ENCODE data around the gene GREM2. TPM values are rescaled to one million over a fixed set of nuclear protein-coding genes. Genes with fewer than 3 reads are reported as not detected.

The GREM2 gene
- total RNA-seq, 2 donors from 2014 or later: 4.9 to 21.1 TPM

DNA sequence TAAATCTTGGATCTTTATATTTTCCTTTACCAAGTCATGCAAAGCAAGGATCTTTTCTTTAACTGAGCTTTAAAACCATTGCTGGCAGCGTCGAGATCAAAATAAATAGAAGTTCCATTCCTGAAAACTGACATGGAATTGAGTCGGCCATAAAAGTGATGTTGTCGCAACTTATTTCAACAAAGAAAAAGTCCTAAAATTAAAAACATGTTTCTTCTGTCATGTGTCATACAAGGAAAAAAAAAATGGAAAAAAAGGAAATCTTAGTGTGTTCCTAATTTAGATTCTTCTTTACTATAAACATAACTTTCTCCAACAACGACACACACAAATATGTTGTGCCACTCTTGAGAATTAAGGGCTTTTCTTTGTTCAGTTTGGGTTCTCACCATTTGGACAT, 34.9 kb downstream of the GREM2 start:
- DNase-seq (ENCODE audit: low spot score): no peak
- intact Hi-C loops (cut with DNase I): no loop called here

GRCh38 chr1:240575981-240576662, 35.8 kb downstream of the GREM2 start:
- no peak for DNase-seq (ENCODE audit: low spot score)
- intact Hi-C loops (cut with DNase I): no loop called here

- DNase-seq (ENCODE audit: low spot score): no peak
- intact Hi-C loops (cut with DNase I): no loop called here
Measured at GRCh38 chr1:240572328-240572727, 39.6 kb downstream of the GREM2 start.

DNA sequence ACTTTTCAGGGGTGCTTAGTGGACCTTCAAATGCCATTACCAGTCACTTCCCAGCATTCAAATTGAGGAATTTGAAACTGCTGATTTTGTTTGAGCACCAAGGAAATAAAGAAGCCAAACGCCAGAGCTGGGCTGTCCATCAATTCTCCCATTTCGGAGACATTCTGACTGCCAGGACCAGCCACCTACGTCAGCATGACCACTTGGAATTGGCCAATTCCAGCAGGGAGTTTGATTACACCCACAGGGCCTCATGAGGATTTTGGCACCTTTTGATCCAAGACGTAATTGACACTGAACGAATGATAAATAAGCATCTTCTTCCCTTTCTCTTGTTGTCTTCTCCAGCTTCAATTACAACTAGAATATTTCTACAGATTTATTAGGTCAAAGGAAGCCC, 40.2 kb downstream of the GREM2 start:
- DNase-seq (ENCODE audit: low spot score): no peak
- intact Hi-C loops (cut with DNase I): no loop called here

GRCh38 chr1:240567066-240567465, 44.9 kb downstream of the GREM2 start:
- intact Hi-C loops (cut with DNase I): no loop called here

DNA sequence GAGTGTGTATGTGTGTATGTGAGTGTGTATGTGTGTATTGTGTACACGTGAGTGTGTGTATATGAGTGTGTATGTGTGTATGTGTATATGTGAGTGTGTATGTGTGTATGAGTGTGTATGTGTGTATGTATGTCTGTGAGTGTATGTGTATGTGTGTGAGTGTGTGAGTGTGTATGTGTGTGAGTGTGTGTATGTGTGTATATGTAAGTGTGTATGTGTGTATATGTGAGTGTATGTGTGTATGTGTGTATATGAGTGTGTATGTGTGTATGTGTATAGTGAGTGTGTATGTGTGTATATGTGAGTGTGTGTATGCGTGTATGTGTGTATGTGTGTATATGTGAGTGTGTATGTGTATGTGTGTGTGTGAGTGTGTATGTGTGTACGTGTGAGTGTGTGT, 49.2 kb downstream of the GREM2 start:
- DNase-seq (ENCODE audit: low spot score): no peak
- intact Hi-C loops (cut with DNase I): no loop called here

More at GRCh38 chr1:240567066-240567465, 44.9 kb downstream of the GREM2 start:
- DNase-seq (ENCODE audit: low spot score): no peak

- intact Hi-C loops (cut with DNase I): no loop called here
Measured at GRCh38 chr1:240562111-240562590, 49.8 kb downstream of the GREM2 start.

GRCh38 chr1:240559781-240560180, 52.2 kb downstream of the GREM2 start:
- DNase-seq (ENCODE audit: low spot score): no peak
- intact Hi-C loops (cut with DNase I): no loop called here

More at GRCh38 chr1:240562111-240562590, 49.8 kb downstream of the GREM2 start:
- no peak for DNase-seq (ENCODE audit: low spot score)

DNA sequence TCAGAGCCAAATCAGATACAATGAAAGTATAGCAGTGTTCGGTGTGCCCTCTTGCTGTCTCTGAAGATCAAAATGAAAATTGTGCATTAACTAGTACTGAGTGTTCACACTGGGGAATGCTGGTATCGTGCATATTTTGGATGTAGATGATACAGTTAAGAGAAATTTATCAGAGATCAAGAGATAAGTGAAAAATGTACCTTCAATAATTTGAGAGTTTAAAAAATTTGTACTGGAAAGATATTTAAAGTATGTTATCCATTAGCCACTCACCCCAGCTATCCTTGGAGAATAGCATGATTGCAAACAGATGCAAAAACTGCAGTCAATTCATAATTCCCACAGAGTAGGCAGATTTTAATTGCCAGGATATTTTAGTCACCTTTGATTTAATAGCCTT, 56.4 kb downstream of the GREM2 start:
- intact Hi-C loops (cut with DNase I): loop anchor here in 1 of 2 donors (2.0 kb wide), 1 partner anchor 57 kb away; the partner anchor contains the start of gene GREM2
- no peak for DNase-seq (ENCODE audit: low spot score)

DNA sequence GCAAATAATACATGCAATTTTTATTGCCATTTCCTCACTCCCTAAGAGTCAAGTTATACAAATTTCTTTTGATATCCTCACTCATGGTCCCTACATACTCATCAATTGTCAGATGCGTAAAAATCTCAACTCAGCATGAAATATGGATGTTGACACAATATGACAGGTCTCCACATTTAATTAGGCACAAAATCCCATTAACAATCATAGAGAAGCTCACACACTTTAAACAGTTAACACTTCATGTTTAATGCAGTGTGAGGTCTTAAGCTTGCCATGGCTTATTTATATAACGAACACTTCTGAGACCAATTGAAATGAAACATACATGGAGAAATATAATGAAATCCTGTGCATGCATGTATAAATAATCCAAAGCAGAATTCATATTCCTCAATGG, 58.6 kb downstream of the GREM2 start:
- intact Hi-C loops (cut with DNase I): no loop called here
- DNase-seq (ENCODE audit: low spot score): no peak

DNA sequence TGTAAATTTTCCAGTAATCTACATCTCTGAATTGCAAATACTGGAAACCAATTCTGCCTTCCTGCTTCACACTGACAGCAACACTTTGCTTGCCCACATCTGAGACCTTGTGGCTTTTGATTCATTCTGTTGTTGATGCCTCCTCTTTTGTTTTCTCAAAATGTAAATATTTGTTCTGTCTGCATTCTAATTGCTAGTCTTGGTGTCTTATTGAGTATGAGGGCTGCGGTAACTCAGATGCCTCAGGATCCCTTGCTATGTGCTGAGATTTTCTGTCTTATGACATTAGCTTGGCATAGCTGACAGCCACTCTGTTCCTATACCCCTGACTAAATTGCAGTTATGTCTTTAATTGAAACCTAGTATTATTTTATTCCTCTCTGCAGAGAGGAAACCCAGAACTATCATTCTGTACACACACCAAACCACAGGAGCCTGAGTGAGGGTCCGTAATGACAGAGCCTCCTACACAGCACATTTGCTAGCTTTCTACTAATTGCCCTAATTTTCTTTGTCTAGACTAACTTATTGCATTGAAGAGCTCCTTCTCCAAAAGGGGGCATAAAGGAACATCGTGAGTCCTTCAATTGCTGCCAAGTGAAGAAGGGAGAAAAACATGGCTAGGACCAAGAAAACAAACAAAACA, 72.1 kb downstream of the GREM2 start:
- no peak for DNase-seq (ENCODE audit: low spot score)
- intact Hi-C loops (cut with DNase I): no loop called here

- DNase-seq (ENCODE audit: low spot score): no peak
- intact Hi-C loops (cut with DNase I): no loop called here
Measured at GRCh38 chr1:240538776-240539430, 73.1 kb downstream of the GREM2 start.

DNA sequence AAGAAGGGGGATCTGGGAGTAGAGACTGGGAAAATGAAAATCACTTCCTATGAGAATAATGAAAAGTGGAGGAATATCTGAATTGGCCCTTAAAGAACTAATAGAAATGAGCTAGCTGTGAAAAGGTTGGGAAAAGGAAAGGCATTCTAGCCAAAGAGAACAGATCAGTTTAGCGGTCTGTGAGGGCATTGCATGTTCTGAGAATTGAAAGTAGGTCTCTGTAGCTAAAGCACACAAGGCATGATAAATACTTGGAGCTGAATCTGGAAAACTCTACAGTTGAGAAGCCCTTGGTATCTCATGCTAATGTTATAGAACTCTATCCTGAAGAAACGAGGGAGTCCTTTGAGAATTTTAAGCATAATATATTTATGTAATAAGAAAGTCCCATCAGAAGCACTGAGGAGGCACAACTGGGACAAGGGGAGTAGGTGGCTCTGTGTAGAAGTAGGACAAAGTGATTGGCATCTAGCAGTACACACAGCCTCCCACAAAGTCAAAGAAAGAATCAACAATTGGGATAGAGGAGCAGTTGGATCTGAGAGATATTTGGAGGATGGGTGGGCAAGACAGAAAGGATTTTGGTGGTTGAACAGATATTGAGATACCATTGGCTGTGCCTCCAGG, 78.7 kb downstream of the GREM2 start:
- DNase-seq (ENCODE audit: low spot score): no peak
- intact Hi-C loops (cut with DNase I): no loop called here

GRCh38 chr1:240528591-240528990, 83.4 kb downstream of the GREM2 start:
- intact Hi-C loops (cut with DNase I): no loop called here
- no peak for DNase-seq (ENCODE audit: low spot score)

DNA sequence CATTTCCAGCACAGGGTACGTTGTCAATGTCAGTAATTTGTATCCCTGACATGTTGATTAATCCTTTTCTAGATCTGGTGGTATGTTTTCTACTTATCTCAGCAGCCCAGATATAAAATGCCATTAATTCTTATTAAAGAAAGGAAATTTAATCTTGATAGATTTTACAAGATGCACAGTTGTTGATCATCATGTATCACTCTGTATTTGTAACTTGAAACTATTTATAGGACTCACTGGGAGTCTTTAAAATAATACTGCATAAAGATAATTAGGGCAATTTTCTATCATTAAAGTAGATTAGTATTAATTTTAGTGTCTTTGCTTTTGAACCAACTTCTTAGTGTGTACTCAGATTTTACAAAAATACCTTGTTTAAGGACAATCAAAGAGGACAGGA, 84.9 kb downstream of the GREM2 start:
- intact Hi-C loops (cut with DNase I): no loop called here
- DNase-seq (ENCODE audit: low spot score): no peak

DNA sequence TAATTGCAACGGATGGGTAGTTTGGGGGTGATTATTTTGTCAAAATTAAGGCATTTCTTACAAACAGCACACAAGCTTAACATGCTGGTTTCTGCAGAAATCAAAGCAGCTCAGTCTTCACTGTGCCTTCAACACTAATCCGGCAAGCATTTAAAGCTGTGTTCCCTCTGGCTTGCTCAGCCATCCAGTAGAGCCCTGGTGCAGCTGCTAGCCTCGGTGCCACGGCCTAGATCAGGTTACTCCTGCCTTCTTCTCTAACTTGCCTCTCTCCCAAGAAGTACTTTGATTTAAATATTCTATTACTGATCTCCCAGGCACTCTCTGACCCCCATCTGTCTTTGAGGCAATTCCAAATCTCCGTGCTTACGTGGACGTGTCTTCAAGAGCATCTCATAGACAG, 85.6 kb downstream of the GREM2 start:
- intact Hi-C loops (cut with DNase I): no loop called here
- no peak for DNase-seq (ENCODE audit: low spot score)

DNA sequence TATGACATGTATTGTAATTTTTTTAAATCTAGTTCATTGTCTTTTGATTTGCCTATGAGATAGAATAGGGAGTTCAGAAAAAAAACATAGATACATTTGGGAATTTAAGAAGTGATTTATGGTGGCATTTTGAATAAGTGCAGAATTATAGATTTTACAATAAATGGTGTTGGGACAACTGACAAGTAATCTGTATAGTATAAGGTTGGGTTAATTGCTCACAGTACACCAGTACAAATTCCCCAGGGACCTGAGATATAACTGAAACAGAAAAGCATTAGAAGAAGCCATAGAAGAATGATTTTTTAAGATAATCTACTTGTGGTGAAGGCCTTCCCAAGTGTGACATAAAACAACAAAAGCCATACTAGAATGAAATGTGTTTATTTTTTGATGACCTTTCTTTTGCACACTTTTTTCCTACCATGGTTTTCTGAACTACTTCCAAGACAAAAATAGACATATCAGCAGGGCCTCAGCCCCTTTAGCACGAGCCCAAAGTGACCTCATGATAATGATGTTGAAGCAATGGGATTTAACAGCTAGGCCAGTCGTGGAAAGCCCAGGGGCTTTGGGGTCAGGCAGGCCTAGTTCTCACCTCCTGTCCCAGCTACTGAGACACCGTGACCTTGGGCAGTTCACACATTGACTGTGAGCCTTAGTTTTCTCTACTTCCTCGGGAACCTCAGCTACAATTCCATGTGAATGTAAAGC, 87.4 kb downstream of the GREM2 start:
- intact Hi-C loops (cut with DNase I): no loop called here
- no peak for DNase-seq (ENCODE audit: low spot score)

DNA sequence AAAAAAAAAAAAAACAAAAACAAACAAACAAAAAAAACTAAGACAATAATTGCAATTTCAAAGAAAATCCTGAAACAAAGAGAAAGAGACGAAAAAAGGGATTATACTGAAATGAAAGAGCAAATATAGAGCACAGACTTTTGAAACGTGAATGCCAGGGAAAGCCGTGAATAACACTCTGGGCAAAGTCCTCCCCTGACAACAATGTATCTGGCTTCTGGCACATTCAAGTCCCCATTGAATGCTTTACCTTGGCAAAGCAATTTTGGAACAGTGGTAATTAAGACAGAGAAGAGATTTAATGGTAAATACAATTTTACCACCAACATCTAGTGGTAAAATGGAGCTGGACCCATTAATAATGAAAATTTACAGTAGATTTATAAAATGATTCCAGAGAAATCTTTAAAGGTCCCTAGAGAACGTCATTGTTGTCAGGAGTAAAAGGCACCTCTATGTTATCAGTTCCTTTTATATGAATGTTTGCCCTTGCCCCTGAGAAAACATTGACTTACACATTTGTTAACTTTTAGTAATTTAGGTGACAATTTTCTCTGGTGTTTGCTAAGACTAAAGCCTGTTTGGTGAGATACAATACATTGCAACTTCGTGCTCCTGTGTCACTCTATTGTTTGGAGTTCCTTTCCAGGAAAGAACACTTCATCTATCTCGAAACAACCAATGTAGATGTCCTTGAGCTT, 89.7 kb downstream of the GREM2 start:
- intact Hi-C loops (cut with DNase I): no loop called here
- DNase-seq (ENCODE audit: low spot score): no peak

GRCh38 chr1:240517891-240518290, 94.1 kb downstream of the GREM2 start:
- intact Hi-C loops (cut with DNase I): no loop called here
- DNase-seq (ENCODE audit: low spot score): no peak
